GM21526 (cell line): ENCODE measurements around the gene CATSPERZ.

Experiments used
- ATAC-seq: cut with Tn5 transposase; IDR thresholded peaks from one replicate; pipeline ENCODE4 v1.9.1; 2021; ENCODE audit warnings: moderate library complexity; ENCODE audit not compliant: unreplicated experiment, low FRiP score

The CATSPERZ gene, protein sequence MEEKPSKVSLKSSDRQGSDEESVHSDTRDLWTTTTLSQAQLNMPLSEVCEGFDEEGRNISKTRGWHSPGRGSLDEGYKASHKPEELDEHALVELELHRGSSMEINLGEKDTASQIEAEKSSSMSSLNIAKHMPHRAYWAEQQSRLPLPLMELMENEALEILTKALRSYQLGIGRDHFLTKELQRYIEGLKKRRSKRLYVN

DNA sequence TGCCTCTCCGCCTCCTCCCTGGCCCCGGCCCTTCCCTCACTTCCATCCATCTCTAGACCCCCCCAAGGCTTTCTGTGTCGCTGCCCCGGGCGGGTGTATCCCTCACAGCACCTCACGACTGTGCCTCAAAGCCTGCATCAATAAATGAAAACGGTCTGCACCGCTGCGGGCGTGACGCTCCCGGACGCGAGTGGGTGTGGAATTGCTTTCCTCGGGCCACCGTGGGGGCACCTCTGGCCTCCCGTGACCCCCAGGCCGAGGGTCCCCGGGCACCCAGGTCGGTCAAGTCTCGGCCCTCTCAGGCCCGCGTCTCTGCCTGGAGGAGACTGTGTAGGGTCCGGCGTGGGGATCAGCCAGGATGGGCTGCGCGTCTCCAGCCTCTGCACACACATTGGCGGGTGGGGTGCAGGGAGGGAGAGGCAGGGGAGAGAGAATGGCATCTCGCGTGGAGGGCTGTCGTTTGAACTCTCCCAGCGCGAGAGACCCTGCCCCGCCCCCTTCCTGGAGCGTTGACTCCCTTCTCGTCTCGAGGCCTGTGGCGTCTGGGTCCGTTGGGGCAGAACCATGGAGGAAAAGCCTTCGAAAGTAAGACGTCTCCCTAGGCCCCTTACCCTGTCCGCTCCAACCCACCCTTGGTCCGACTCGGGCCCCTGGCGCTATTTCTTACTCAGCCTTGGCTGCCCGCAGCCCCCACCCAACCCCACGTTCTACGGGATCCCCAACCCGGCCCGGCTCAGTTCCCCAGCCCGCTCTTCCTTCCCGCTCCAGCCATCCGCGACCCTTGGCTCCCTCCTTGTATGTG is at the start of gene CATSPERZ:
TSS of gene CATSPERZ (plus strand) at position 512 of the 802 bp plus-strand sequence. CDS start at position 565, 53 bp downstream.
- ATAC-seq: no peak

DNA sequence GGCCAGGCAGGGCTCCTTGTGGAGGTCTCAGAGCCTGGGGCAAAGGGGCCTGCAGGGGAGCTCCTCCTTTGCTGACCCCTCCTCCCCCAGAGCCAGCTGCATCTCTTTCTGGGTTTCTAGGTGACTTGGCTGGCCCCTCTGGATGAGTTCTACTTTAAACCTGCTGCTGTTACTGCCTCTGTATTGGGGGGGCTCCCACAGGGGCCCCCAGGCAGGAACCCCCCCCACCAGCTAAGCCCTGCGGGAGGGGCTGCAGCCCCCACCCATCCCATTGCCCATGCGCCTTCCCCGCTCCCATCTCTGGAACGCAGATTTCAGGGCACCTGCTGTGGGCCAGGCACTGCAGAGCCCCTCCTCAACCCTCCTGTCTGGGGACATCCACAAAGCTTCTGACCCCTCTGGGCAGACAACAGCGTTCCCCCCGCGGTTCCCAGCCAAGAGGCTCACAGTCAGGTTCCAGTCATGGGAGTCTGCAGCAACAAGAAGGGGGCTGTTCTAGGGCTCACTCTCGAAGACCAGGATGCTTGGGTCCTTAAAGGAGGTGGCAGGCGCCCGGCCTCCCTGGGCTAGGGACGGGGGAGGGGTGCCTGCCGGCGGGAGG is 49.6 kb upstream of the CATSPERZ start:
- ATAC-seq: no peak

DNA sequence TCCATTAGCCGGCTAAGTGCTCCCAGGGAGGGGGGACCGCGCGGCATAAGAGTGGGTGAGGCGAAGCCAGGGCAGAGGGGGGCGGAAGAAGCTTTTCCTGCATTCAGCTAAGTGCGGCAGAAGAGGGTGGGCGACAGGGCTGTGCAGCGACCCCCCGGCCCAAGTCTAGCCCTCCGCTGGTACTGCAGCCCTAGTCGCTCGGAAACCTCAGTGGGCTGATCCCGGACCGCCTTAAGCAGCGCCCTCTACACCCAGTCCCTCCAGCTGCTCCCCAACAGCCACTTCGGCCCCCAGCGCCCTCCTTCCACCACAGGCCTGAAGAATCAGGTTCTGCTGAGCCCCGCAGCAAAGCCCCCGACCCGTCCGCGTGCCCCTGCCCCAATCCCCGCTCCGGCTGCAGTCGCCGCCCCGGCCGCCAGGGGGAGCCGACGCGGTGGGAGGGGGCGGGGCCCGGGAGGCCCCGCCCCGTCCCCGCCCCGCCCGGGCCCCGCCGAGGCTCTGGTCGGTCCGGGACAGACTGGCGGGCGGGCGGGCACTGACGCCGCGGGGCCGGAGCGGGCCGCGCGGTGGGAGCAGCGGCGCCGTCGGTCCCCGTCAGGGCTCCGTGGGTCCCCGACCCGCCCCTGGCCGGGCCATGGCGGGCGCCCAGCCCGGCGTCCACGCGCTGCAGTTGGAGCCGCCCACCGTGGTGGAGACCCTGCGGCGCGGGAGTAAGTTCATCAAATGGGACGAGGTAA is 49.0 kb upstream of the CATSPERZ start, which contains the start of gene PLCB3:
TSS of gene PLCB3 (plus strand) at position 515 of the 737 bp plus-strand sequence. CDS start at position 635, 120 bp downstream.
- no peak for ATAC-seq

DNA sequence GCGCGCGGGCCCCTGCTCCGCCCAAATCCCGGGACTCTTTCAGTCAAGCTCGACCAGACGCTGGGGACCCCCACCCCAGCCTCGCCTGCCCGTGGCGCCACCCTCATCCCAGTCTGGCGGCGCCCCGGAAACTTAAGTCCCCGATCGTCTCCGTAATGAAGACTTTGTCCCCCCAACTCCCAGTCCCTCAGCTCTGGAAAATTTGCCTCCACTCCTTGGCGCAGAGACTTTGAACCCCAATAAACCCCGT is 48.5 kb upstream of the CATSPERZ start:
- ATAC-seq: no peak

DNA sequence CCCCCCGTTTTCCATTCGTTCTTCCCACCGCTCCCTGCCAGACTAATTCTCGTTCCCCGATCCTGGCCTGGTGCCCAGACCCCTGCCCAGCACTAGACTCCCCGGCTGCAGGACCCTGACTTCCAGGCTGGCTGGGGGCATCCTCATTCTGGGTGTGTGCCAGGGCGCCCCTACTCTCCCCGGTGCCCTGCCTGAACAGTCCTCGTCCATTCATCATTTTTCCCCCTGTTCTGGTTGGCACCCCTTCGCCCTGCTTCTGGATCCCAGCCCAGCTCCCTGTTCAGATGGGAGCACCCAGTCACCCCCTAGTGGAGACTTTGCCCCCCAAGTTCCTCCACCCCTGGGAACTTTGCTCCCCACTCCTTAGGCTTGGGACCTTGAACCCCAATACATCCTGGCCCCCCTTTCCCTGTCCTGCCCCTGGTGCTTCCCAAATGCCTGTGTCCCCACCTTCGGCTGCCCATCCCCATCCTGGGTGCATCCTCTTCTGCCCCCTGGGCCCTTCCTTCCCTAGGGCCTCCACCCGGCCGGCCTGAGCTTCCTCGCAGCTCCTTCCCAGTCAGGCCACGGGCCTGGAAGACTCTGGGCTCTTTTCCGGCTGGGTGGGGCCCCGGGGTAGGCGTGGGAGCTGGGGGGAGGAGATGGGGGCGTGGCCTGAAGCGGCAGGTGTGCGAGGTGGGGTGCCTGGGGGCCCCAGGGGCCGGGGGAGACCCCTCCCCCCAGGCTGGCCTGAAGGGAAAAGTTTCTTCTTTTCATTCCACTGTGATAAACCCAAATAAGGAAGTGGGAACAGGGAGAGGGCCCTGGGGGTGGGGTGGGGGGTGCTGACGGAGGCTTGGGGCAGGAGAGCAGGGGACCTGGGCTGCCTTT is 47.9 kb upstream of the CATSPERZ start:
- ATAC-seq: no peak

DNA sequence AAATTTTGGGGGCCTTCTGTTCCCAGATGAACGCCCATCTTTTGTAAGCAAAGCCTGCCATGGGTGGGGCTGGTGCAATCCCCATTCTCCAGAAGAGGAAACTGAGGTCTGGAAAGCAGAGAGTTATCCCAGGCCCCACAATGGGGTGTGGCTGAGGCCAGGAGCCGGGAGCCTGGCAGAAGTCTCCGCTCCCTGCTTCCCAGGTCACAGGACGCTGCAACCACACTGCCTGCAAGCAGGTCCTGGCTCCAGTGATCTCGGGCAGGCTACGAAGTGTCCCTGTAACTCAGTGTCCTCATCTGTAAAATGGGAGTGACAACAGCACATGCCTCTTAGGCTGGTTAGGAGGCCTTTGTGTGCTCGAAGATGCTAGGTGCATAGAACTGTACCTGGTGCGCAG is 47.1 kb upstream of the CATSPERZ start:
- ATAC-seq: no peak

DNA sequence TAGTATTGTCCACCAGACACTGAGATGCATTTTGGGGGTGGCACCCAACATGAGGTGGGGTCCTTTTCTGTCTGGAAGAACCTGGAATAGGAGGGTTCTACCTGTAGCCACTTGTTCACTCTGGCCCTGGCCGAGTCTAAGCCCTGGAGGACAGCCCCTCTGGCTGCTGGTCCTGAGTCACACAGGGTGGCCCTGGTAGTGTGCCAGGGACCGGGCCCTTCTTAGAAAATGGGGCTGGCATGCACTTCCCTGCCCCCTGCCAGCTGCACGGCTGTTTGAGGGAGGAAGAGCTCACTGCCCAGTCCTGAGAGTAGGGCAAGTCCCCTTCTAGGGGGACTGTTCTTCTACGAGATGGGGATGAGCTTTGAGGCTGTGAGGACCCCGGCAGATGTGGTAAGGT is 46.7 kb upstream of the CATSPERZ start:
- no peak for ATAC-seq

DNA sequence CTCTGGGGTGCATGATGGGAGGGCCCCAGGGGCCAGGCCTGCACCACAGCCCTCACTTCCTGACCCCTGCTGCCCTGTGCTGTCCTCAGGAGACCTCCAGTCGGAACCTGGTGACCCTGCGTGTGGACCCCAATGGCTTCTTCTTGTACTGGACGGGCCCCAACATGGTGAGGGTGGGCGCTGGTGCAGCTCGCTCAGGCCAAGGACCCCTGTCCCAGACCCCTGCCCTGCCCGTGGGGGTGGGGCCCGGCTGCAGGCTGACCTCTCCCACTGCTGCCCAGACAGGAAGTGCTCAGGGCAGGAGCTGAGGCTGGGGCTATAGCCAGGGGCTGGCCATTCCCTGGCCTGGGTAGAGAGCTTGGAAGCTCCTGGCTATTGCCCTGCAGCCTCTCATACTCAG is 45.8 kb upstream of the CATSPERZ start:
- ATAC-seq: no peak

DNA sequence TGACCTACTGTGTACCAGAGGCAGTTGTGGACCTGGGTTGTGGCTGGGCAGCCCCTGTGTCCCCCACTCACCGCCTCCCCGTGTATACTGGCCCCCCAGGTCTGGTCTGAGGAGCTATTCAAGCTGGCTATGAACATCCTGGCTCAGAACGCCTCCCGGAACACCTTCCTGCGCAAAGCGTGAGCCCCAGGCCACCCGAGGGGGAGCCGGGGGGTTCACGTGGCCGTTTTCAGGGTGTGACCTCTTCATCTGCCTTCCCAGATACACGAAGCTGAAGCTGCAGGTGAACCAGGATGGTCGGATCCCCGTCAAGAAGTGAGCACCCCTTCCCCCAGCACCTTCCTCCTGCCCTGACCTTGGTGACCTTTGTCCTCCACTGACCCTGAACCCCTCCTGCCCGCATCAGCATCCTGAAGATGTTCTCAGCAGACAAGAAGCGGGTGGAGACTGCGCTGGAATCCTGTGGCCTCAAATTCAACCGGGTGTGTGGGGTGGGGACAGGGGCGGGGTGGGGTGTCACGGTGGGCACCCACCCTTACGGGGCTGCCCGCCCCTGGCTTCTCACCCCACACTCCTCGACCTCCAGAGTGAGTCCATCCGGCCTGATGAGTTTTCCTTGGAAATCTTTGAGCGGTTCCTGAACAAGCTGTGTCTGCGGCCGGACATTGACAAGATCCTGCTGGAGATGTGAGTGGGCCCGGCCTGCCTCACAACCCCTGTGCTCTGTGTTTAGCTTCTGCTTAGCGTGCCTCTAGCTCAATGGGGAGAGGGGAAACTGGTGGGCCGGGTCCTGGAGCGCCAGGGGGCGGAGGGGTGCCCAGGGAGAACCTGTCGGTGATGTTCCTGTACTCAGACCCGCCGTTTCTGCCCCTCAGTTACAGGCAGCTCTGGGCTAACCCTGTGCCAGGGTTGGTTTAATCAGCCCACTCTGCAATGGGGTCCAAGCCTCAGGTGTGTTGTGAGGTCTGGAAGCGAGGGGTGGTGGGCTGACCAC is 44.7 kb upstream of the CATSPERZ start:
- no peak for ATAC-seq

DNA sequence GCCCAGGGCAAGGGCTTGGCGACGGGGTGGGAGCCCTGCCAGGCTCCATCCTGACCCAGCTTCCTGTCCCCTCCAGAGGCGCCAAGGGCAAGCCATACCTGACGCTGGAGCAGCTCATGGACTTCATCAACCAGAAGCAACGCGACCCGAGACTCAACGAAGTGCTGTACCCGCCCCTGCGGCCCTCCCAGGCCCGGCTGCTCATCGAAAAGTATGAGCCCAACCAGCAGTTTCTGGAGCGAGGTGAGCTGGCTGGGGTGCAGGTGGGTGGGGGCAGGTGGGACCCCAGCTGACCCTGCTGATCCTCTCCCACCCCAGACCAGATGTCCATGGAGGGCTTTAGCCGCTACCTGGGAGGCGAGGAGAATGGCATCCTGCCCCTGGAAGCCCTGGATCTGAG is 43.9 kb upstream of the CATSPERZ start:
- ATAC-seq: no peak

DNA sequence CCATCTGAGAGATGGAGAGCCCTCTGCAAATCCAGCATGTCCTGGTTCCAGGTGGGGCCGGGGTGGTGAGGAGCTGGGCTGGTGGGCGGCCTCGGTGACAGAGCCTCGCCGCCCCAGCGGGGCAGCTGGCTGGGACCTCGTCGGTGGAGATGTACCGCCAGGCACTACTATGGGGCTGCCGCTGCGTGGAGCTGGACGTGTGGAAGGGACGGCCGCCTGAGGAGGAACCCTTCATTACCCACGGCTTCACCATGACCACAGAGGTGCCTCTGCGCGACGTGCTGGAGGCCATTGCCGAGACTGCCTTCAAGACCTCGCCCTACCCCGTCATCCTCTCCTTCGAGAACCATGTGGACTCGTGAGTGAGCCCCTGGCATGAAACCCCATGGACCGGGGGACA is 41.8 kb upstream of the CATSPERZ start:
- ATAC-seq: no peak

DNA sequence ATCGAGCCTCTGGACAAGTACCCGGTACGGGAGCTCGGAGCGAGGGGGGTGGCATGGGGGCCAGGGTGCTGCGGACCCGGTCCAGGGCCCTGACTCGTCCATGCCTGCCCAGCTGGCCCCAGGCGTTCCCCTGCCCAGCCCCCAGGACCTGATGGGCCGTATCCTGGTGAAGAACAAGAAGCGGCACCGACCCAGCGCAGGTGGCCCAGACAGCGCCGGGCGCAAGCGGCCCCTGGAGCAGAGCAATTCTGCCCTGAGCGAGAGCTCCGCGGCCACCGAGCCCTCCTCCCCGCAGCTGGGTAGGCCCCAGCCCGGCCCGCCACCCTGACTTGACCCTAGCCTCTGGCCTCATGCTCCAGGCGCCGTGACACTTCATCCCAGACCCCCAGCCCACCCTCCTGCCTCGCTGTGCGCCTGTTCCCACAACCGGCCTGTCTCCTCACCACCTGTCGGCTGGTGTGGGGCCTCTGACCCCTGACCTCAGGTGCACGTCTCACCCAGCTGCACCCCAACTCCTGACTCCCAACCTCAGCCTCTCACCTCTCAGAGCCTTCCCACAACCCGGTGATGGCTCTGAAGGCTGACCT is 41.1 kb upstream of the CATSPERZ start:
- ATAC-seq: no peak

DNA sequence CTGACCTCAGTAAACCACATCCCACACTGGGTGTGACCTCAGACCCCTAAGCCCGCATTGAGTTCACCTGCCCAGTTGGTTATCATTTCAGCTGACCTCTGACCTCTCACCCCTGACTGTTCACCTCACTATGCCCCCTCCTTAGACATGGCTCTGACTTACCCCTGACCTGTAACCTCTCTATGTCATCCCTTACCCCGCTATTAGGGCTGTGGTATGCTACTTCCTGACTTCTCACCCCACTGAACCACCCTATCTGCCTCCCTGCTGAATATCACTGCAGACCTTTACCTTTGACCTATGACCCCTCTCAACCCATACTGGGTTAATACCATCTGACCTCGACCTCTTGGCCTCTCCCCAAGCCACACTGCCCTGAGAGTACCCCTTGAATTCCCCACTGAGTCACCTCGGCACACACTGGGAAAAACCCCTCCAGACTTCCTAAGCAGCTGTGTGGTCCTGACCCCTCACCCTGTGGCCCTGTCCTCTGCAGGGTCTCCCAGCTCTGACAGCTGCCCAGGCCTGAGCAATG is 40.6 kb upstream of the CATSPERZ start:
- no peak for ATAC-seq

DNA sequence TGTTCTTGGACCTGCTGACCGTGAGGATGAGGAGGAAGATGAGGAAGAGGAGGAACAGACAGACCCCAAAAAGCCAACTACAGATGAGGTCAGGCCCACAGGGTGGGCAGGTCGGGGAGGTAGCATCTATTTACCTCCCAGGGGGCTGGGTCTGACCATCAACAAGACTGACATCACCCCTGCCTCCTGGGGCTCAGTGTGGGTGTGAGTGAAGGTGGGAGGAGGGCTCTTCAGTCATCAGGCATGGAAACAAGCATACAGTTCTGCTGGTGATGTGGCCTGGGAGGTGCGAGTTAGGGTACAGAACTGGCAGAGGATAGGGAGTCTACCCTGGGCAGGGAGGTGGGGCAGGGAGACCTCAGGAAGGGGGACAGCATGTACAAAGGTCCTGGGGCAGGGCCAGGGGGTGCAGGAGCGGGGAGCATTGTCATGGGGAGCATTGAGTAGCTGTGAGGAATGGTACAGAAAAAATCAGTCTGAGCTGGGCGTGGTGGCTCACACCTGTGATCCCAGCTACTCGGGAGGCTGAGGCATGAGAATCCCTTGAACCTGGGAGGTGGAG is 39.9 kb upstream of the CATSPERZ start:
- no peak for ATAC-seq

DNA sequence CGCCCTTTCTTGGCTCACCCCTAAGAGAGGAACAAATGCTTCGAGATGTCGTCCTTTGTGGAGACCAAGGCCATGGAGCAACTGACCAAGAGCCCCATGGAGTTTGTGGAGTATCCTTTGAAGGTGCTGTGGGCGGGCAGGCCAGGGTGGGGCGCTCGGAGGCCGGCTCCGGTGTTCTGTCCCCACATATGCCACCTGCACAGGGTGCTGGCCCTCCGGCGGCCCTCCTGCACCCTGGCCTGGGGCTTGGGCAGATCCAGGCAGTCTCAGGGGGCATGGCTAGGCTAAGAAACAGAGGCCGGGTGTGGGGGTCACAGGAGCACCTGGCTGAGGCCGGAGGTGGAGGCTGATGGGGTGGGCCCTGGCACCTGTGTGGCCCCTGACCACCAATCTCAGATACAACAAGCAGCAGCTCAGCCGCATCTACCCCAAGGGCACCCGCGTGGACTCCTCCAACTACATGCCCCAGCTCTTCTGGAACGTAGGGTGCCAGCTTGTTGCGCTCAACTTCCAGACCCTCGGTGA is 38.5 kb upstream of the CATSPERZ start:
- no peak for ATAC-seq

DNA sequence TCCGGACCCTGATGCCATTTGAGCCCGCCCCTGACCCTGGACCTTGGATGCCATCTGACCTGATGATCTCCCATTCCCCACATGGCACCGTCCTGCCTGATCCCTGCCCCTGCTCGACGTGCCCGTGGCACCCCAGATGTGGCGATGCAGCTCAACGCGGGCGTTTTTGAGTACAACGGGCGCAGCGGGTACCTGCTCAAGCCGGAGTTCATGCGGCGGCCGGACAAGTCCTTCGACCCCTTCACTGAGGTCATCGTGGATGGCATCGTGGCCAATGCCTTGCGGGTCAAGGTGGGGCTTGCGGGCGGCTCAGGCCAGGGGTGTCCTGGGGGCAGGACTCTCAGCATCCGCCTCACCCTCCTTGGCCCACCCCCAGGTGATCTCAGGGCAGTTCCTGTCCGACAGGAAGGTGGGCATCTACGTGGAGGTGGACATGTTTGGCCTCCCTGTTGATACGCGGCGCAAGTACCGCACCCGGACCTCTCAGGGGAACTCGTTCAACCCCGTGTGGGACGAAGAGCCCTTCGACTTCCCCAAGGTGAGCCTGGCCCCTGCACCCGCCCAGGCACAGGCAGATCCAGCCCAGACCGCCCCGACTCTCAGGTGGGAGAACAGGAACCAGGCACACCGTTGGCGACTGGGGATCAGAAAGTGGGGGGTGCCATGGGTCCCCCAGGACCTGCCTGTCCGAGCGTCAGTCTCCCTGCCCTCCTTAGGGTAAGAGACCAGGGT is 37.7 kb upstream of the CATSPERZ start:
- ATAC-seq: no peak
